Renal cortical epithelial cell (primary cell): Measurements from ENCODE around the gene MRPS27. TPM values are rescaled to one million over a fixed set of nuclear protein-coding genes. Genes with fewer than 3 reads are reported as not detected.
A peak's percentile ranks its signal among the peaks of the same experiment; 100 is the strongest.
"Not testable (repeated sequence)": the region's sequence is repeated elsewhere in the genome, so short reads cannot be mapped to it uniquely, and the experiment has no call there.

ENCODE experiments used
- DNase-seq: peaks from one replicate; pipeline ENCODE4 v3.0.0-alpha.2; 2011; ENCODE audit warnings: low read depth
- total RNA-seq: library from RNA; depleted of rRNA; stranded (reverse); fragments of >200 nt; gene quantifications from 2 replicates; pipeline ENCODE4 v1.2.3, GENCODE V29; 2014

MRPS27 gene
- total RNA-seq, 1 donor from 2014 or later, result 58.2 TPM

- no peak for DNase-seq
Observed at GRCh38 chr5:72202331-72202825, 117.7 kb downstream of the MRPS27 start.

- DNase-seq, result no peak
Observed at GRCh38 chr5:72199681-72200080, 120.4 kb downstream of the MRPS27 start.

DNA sequence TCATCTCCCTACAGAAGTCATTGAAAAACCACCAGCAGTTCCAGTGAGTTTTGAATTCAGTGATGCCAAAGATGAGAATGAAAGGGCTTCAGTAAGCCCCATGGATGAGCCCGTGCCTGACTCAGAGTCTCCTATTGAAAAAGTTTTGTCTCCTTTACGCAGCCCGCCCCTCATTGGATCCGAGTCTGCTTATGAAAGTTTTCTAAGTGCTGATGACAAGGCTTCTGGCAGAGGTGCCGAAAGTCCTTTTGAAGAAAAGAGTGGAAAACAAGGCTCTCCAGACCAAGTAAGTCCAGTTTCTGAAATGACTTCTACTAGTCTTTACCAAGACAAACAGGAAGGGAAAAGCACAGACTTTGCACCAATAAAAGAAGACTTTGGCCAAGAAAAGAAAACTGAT is 122.6 kb downstream of the MRPS27 start:
- DNase-seq, result no peak

GRCh38 chr5:72195581-72195980 is 124.5 kb downstream of the MRPS27 start:
- DNase-seq, result no peak

DNA sequence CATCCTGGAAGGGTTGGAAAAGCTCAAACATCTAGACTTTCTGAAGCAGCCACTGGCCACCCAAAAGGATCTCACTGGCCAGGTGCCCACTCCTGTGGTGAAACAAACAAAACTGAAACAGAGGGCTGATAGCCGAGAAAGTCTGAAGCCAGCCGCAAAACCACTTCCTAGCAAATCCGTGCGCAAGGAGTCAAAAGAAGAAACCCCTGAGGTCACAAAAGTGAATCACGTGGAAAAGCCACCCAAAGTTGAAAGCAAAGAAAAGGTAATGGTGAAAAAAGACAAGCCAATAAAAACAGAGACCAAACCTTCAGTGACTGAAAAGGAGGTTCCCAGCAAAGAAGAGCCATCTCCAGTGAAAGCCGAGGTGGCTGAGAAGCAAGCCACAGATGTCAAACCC is 125.2 kb downstream of the MRPS27 start:
- no peak for DNase-seq

DNA sequence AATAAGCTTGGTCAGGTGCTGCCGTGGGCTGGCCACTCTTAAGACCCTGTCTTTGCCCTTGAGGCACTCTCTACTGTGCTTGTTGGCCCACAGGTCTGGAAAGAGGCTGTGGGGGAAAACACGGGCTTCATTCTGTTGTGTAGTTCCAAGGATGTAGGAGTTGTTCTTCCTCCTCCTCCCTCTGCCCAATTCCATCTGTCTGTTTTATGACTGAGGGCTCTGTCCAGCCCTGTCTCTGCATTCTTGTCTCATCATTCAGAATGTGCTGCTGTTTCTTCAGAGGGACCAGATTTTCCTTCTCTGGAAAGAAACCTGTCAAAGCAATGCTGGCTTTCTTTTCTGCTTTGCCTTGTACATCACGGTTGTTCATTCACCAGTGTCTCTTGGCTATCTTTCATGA is 128.6 kb downstream of the MRPS27 start:
- no peak for DNase-seq

DNA sequence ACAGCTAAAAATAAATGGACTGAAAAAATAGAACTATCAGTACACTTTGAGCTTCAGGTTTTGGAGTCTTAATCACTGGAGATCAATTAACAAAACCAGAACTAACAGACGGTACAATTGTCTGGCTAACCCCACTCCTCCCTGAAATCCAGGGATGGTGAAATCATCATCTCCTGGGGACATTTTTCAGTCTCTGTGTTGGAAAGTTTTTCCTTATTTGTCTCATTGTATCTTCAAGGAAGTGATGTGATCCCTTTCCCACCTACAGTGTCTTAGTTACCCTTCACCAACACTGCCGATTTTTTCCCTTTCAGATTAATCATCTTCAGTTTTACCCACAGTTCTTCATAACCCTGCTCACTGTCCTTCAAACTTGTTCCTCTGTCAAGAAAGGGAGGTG is 130.9 kb downstream of the MRPS27 start:
- no peak for DNase-seq

DNA sequence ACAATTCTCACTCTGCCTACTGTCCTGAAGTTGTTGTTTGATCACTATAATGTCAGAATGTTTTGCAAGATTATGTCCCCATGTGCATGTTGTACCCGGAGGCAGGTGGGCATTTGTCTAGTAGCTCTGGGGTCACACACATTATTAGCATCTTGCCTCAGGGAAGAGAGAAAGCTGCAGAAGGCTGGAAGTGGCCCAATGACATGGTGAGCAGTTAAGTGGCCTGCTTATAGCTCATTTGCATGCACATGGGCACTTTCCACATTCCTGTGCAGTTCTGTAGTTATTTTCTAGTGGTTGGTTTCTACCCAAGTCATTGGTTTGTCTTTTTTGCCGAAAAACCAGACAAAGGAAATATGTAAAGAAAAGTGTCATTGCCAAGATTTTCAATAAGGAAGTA is 131.9 kb downstream of the MRPS27 start:
- peak; percentile 17 for DNase-seq

- DNase-seq, result no peak
Observed at GRCh38 chr5:72187388-72188075, 132.5 kb downstream of the MRPS27 start.

- DNase-seq, result no peak
Observed at GRCh38 chr5:72185496-72186329, 134.3 kb downstream of the MRPS27 start.

- no peak for DNase-seq
Observed at GRCh38 chr5:72184408-72184807, 135.6 kb downstream of the MRPS27 start.

GRCh38 chr5:72183101-72183520 is 136.9 kb downstream of the MRPS27 start:
- no peak for DNase-seq

DNA sequence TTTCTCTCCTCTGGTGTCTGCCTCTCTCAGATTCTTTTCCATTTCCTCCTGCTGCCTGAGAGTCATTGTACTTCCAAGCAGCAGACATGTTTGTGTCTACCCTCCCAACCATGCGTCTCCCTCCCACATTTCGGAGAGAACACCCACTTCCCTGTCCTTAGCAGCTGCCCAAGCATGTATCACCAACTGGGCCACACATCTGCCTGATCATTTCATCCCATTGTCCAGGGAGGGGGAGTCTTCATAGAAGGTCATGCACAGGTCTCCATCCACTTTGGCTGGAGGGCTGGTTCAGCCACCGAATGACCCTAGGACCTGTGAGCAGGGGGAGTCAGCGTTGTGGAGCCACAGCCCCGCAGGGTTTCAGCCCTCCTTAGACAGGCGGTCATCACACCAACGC is 137.4 kb downstream of the MRPS27 start:
- no peak for DNase-seq

- DNase-seq, result no peak
Observed at GRCh38 chr5:72180925-72181324, 139.1 kb downstream of the MRPS27 start.

DNA sequence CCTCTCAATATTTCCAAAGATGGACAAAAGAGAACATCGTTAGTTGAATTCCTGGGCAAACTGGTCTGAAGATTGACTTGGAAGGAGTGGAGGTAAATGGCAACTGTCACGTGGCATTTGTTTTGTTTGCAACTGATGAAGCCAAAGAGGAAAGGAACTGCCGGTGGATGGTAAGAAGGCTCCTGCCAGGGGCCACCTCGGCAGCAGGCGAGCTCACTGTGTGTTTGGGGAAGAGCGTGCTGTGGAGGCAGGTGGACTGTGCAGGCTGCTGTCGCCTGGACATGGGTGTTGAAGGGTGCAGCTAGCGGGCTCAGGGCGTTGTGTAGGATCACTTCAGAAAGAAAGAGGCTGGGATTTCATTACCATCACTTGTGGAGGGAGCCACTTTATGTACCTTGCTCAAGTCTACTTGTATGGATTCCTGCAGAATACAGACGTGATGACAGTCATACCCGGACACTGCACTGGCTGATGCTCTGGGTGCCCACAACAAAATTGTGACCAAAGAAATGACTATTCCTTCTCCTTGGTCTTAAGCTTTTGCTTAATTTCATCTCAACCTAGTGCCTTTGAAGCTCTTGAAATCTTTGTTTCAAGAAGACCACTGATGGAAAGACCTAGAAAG is 140.1 kb downstream of the MRPS27 start:
- no peak for DNase-seq

DNA sequence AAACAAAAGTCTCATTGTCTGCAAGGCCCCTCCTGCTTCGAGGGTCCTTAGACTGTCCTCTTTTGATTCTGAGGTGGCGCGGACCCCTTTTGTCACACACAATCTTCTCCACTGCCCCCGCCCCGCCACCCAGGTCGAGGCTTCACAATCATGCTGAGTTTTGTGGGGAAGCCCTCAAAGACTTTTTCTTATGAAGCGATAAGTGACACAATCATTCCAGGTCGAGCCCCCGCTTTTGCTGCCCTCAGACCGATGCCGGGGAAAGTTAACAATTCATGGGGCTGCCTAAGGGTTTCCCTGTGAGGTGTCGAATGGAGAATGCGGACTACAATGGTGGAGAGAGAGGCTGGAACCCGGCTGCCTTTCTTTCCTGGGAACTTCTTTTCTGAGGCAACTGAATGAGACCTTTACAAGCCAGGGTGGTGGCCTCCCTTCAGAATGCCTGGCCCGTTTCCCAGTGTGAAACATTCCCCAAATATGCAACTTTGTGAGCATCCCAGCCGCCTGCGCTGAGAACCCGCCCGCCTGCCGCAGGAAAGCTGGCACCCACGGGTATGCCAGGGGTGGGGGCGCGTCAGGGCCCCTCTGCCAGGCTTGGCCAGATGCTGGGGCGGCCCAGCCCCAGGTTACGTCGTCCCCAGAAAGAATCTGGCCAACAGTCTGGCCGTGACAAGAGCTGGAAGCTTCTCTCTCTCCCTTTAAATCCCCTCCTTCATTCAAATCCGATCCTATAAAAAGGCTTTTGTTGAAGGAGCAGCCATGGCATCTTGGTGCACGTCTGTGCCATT is 140.8 kb downstream of the MRPS27 start:
- DNase-seq, result peak; percentile 70

DNA sequence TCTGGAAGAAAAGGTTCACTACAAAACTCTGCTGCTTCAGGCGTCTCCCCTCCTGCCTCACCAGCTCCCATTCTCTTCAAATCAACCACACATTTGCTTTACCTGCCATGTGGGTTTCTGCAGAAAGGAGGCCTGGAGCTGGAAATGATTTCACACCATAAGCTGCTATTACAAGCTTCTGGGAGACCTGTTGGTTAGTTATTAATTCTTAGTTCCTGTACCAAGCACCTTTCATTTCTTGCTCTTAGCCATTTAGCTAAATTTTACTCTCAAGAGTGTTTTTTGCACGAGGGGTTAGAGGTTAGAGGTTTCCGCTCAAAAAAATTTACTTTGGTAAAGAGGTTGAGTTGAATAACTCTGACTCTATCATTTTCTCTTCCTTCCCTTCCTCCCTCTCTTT is 142.5 kb downstream of the MRPS27 start:
- DNase-seq, result peak; percentile 72

DNA sequence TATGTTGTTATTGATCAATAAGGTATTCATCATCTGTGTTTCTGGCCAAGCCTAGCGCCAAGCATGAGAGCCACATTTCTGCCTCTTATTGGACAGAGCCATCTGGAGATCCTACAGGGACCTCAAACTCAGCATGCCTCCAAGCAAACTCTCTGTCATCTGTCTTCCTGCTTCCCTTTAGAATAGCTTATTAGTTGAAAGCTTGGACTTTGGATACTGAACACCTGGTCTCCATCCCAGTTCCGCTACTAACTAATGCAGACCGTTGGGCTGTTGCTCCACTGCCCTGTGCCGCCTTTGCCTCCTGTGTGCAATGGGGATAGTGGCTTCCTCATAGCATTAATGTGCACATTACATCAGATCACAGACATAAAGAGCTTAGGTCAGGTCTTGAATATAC is 147.3 kb downstream of the MRPS27 start:
- DNase-seq, result no peak

DNA sequence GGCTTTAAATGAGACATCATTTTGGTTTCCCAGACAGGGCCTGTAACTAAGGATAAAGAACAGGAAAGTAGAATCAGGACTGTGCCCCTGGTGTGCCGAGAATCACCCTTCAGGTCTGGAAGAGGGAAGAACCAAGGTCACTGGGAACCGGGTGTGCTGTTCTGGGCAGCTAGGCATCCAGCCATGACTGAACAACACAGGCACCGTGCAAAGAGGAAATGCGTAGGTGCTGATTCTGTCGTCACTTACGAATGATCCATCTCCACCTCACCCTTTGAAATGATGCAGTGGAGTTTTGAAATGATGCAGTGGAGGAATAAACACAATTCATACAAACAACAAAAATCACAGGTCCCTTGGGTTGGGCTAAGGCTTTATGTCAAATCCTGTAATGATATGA is 148.4 kb downstream of the MRPS27 start:
- DNase-seq, result no peak

DNA sequence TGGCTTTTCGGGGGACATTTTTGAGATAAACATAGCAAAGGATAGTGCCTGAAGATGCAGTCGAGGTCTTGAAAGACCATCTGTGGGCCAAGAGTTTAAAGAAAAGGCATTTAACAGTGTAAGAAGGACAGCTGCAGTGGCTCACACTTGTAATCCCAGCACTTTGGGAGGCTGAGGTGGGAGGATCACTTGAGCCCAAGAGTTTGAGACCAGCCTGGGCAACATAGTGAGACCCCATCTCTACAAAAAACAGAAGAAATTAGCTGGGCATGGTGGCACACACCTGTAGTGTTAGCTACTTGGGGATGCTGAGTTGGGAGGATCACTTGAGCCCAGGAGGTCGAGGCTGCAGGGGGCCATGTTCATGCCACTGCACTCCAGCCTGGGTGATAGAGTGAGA is 148.9 kb downstream of the MRPS27 start:
- not testable (repeated sequence) for DNase-seq

GRCh38 chr5:72170101-72170500 is 149.9 kb downstream of the MRPS27 start:
- no peak for DNase-seq
